NCI-H510A (cell line): Measurements from ENCODE around the gene MON2.
"Not testable (repeated sequence)": the region's sequence is repeated elsewhere in the genome, so short reads cannot be mapped to it uniquely, and the experiment has no call there.

Experiments used
- DNase-seq: peaks from one replicate; lab custom pipeline; 2025; lab: John Stamatoyannopoulos, UW

Gene MON2

DNA sequence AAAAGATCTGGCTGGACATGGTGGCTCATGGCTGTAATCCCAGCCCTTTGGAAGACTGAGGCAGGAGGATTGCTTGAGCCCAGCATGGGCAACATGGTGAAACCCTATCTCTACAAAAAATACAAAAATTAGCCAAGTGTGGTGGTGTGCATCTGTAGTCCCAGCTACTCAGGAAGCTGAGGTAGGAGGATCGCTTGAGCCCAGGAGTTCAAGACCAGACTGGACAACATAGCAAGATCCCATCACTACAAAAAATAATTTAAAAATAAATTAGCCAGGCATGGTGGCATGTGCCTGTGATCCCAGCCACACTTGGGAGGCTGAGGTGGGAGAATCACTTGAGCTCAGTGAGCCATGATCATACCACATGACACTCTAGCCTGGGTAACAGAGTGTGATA lies 92.7 kb downstream of the MON2 start:
- not testable (repeated sequence) for DNase-seq

DNA sequence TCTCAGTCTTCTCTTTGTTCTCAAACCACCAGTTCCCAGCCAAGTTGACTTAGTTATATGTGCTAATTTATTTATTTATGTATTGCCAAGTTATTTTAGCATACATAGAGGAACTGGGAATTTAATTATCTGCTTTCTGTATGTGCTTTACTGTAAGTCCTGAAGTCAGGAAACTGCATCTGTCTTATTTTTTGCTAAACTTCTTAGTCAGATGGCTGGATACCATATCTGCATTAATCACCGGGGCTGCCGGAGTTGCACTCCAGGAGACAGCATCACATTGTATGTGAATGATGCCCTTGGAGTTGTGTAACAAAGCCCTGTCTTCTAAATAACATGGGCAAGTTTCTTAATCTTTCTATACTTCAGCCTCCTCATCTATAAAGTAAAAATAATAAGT lies 96.2 kb downstream of the MON2 start:
- DNase-seq: no peak

DNA sequence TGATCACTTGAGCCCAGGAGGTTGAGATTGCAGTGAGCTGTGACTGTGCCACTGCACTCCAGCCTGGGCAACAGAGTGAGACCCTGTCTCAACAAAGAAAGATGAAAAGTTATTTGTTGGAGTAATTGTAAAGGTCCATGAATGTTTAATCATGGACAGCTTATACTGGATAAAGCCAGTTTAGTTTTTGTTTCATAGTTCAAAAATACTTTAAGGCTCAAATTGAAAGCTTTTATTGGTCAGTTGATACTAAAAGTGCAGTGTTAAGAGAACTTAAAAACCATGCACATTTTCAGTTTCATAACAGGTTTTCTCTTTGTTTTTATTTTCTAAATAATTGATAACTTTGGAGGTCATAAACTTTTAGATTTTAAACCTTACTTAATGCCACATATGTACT lies 108.4 kb downstream of the MON2 start:
- no peak for DNase-seq

DNA sequence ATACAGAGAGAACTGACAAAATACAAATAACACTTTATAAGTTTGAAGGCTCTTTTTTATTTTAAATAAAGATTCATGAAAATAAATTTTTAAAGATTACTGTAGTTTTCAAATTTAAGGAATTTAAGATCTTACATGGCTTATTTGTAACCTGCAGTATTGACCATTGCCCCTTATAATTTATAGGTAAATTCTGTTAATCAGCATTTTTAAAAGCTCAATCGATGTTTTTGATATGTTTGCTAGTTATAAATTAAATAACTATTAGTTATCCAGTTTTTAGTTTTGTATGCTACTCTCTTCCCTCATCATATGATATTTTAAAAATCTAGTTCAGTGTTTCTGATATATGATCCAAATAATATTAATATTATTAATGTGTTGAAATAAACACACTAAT lies 109.9 kb downstream of the MON2 start:
- DNase-seq: no peak

DNA sequence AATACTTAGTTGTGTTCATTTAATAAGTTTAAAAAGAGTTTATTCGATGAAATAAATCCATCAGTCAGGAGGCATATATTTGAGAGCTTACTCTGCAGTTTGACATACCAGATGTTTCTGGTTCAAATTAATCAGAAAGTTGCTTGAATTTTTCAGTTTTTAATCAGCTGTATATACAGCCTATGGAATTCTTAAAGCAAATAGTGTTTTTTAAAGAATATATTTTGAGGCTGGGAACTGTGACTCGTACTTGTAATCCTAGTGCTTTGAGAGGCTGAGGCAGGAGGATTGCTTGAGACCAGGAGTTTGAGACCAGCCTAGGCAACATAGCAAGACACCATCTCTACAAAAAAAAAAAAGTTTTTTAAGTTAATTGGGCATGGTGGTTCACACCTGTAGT lies 112.1 kb downstream of the MON2 start:
- no peak for DNase-seq

DNA sequence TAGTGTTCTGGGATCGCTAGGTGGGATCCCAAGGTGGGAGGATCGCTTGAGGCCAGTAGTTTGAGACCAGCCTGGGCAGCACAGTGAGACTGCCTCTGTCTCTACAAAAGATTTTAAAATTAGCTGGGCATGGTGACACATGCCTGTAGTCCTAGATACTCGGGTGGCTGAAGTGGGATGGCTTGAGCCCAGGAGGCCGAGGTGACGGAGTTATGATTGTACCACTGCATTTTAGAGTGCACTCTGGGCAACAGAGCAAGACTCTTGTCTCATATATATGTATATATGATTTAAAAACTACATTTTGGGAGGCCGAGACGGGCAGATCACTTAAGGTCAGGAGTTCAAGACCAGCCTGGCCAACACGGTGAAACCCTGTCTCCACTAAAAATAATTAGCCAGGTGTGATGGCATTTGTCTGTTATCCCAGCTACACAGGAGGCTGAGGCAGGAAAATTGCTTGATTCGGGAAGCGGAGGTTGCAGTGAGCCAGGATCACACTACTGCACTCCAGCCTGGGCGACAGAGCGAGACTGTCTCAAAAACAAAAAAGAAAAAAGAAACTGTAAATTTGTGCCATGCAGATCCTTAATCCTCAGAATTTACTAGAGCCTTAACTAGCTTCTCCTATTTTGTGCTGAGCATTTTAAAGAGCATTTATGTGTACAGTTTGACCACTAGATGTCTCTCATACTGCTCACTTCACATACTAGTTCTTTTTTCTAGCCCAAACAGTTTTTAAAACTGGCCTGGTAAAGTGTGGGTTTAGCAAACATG lies 114.8 kb downstream of the MON2 start:
- DNase-seq: peak; percentile 3

DNA sequence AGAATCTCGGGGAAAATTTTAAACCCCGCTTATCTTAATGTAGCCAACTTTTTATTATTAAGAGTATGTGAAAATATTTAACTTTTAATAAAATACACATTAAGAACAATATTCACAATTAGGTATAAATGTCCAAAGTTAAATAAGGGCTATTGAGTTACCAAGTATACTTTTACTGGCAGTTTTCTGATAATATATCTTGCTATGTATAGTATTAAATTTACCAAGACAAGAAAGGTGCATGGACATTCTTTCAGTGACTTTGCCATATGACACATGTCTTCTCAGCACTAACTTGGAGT lies 115.4 kb downstream of the MON2 start:
- DNase-seq: no peak

DNA sequence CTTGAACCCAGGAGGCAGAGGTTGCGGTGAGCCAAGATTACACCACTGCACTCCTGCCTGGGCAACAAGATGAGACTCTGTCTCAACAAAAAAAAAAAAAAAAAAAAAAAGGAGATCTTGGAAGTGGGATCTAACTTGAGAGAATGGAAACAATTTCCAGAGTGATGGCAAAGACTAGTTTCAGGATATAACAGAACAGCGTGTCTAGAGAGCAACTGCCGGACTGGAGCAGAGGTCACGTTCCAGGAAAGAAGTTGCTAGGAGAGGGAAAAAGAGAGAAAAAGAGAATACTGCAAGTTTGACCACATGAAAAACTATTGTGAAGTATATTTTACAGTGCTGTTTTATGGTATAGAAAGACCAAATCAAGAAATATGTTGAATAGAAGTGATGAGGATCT lies 118.0 kb downstream of the MON2 start:
- DNase-seq: no peak

DNA sequence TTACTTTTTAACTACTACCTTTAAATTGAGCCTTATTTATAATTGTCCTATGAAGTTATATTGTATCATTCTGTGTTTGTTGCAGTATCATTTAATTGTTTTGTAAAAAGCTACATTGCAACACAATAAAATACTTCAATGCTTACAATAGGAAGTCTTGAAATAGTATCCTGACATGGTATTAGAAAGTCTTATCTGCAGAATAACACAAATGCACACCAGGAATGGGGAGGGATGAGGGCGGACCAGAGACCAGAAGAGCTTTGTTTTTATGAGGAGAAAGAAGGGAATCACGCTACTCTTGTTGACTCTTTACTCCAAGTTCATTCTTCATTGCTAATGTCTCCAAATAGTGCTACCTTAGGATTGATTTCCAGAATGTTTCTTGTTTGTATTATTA lies 120.2 kb downstream of the MON2 start:
- DNase-seq: no peak

DNA sequence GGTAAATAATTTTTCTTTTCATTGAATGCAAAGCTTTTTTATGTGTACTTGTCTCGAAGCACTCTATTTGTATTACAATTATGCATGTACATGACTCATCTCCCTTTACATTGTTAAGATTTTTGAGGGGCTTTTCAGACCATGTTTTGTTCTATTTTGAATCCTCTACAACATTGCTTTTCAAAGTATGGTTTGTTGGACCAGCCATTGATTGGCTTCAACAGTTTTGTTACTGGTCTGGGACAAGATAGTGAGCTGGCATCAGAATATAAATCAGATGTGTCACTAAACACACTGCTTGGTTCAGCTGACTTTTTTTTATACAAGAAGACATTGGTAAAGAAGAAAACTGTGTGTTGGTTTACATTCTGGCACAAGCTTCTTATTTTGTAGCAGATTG lies 122.3 kb downstream of the MON2 start:
- no peak for DNase-seq

DNA sequence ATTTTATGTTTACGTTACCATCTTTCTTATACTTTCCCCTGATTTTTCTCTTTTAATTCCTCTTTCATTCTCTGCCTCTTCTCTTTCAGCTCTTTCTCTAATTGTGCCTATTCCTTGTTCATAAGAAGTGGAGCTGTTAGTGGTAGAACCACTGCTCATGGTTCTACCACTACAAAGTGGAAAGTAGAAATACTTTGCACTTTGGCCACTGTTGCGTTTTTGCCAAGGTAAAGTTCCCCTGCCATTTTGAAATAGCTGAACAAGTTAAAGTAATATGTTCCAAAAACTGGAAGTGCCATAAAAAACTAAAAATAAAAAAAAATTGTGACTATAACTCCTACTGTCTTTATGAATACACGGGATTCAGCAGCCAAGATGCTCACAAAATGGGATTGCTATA lies 130.6 kb downstream of the MON2 start:
- no peak for DNase-seq

DNA sequence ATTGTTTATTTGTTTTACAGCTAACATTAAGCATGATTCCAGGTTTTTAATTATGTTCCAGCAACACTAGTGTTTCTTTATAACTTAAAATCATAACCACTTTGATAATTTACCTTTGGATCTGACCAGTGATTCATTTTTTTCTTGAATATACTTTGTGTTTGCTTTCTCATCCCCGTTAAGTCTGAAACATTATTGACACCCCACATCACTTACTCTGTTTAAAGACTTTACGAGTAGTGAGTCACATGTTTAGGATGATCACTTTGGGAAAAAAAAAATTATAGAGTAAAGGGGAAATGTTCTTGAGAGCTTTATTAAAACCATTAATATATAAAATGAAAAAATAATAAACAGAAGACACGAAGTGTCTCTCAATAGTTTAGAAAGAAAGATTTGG lies 132.2 kb downstream of the MON2 start:
- DNase-seq: no peak

DNA sequence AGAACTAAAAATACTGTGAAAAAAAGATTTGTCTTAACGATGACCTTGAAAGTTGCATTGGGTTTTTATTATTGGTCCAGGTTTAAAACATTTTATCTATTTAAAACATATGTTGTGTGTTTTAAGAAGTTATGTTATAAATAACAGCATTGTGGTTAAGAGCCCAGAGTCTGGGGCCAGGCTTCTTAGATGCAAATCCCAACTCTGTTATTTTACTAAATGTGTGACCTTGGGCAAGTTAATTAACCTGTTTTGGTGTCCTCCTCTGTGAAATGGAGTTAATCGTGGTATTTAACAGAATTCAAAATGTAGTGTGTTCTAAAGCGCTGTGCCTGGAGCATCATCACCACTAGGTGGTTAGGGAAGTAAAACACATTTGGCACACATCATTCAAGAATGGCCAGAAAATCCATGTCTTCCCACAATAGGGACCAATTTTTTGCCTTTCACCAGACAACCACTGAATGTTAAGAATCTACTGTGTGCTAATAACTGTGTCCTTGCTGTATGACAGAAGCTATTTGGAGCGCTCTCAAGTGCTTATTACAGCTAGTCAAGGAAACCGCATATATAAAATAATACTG lies 133.3 kb downstream of the MON2 start:
- DNase-seq: no peak

DNA sequence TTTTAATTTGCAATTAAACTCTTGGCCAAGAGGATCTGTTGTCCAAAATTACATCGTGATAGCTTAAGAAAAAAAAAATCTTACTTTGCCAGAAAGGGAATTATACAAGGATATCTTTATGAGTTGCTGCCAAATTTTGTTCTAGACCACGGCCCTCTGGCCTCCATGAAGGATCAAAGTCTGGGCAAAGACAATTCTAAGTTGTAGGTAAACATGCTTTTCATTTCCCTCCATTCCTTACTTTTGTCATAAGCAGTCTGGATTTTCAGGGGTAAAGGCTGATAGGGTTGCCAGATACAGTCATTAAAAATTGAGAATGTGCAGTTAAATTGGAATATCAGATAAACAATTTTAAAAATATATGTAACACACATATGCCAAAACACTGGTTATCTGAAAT lies 135.1 kb downstream of the MON2 start:
- no peak for DNase-seq

DNA sequence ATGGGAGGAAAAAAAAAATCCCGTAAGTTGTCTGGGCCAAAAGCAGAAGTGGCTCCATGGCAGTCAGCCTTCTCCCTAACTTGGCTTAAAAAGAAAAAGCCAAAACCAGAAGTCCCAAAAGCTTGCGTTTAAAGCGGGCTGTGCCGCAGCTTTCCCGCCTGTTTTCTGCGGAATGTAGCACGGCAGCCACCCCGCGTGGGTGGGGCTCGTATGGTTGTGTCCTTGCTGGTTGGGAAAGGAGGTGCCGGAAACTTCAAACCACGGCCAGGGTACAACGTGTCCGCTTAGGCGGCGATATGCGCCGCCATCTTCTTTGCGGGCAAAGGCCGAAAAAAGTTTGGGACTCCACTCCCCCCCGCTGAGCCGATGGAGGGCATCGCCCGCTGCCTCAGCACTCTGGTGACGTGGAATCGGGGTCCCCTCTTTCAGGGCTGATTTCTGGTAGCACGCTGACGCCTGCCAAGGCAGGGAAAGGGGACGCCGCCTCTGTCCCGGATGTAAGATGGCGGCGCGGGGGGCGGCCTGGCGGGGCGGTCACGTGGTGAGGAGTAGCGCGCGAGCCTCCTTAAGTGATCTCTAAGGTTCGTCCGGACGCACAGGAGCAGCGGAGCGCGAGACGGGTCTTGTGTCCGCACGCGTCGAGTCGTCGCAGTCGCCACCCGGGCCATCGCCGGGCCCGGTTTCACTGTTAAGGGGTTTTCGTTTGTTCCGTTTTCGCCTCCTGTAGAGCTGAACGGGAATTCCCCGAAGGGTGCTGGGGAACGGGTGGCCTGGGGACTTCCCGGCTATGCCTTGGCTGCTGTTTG lies 135.8 kb downstream of the MON2 start:
- peak; percentile 94 for DNase-seq

DNA sequence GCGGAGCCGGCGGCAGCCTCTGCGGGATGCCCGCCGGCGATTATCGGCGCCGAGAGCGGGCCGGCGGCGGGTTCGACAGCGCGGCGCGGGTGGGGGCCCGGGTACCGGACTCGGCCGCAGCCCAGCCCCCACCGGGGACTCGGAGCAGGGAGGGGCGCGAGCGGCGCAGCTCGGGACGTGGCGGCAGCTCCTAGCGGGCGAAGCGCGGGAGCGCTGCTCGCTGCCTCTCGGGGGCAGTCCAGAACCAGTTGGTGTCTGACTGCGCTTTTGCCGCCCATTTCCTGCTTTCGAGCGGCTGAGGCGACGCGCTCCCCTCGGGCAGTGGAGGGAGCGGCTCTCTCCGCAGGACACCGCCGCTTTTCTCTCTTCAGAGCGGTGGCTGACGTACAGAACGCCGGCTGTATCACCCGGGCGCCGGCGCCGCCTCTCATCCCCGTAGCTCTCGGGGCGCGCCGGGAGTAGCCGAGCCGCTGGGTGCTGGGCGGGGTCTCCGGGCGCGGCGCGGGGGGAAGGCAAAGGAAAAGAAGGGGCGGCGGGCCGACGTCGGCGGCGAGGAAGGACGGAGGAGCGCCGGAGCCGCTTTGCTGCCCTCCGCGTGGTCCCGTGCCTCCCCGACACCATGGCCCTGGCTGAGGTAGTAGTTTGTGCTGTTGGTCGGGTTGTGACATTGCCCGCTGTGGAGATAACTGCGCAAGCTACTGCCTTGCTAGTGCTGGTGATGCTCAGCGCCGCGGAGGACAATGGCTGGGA lies 136.6 kb downstream of the MON2 start:
- peak; percentile 88 for DNase-seq

DNA sequence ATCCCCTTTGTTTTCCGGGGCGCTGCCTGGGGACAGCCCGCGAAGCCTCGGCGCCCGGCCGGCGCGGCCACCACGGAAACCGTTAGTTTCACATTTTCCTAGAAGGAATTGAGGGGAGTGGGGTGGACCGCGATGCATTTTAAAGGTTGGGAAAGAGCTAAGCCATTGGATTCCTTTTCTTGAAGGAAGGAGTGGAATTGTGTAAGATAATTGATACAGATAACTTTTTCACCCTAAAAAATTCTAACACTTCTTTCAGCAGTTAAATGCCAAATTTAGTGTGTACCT lies 137.1 kb downstream of the MON2 start:
- no peak for DNase-seq

DNA sequence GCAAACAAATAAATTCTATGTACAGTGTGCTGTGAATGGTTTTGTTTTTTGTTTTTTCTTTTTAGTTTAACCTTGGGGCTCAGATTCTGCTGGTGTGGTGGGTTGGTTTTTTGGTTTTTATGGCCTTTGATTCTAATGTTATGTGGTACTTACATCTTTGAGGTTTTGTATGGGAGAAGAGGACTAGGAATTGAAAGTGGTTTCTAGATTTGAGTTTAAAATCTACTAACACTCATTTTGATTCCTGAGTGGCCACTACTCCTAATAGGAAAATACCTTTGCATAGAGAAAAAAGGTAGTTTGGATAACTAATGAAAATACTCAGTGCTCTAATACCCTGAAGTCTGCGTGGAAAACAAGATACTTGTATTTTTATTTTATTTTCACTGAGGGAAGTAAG lies 137.7 kb downstream of the MON2 start:
- DNase-seq: no peak

DNA sequence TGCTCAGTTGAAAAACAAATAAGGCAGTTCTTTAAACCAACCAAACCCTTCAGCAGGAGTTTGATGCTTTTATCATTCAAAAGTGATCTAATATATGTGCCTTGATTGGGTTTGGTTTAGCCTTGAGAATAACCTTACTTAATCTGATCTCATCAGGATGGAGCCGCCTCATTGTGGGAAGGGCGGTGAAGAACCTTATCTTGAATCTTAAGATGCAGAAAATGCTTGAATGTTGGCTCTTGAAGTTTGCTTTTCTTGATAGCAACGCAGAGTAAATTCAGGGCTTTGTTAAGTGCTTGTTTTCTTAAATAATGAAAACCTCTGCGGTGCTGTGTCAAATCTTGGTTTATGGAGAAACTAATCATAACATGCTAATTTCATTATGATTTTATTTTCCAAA lies 138.2 kb downstream of the MON2 start:
- DNase-seq: no peak

DNA sequence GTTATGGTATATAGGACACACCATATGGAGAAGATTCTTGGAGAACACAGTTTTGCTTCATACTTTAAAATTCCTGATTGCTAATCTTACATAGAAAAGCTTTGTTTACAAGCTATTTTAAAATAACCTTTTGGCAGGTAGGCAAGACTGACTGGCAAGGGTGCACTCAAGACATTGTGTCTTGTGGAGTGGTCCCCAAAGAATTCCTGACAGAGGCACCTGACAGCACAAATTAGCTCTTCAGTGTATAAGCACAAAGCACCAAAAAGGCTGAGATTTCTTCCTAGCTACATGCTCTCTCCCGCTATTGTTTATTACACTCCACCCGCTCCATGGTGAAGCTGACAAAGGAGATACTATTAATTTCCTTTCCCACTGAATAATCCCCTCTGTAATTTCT lies 139.4 kb downstream of the MON2 start:
- no peak for DNase-seq

DNA sequence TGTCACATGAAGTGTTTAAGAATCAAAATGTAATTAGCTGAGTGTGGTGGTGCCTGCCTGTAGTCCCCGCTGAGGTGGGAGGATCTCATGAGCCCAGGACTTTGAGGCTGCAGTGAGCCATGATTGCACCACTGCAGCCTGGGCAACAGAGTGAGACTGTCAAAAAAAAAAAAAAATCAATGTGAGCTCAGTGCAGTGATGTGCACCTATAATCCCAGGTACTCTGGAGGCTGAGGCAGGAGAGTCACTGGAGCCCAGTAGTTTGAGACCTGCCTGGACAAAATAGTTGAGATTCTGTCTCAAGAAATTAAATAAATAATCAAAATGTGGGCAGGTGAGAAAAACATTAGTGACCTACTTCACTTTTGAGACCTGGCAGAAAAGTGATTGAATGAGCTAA lies 140.0 kb downstream of the MON2 start:
- no peak for DNase-seq

DNA sequence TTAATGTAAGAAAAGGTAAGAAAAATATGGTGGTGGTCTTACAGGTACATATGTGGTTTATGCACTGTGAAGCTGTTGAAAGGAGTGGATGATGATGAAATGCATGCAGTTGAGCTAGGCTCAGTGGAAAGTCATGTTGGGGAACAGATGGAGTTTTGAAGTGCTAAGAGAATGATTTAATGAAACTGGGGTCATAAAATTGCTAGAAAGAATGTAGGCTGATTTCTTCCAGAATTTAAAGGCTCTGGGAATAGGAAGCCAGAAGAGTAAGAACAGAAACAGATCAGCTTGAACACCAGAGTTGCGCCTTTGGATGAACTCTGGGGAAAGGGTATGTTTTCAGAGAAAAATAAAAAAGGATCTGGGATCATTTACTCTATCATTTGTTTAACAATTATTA lies 146.5 kb downstream of the MON2 start:
- no peak for DNase-seq

DNA sequence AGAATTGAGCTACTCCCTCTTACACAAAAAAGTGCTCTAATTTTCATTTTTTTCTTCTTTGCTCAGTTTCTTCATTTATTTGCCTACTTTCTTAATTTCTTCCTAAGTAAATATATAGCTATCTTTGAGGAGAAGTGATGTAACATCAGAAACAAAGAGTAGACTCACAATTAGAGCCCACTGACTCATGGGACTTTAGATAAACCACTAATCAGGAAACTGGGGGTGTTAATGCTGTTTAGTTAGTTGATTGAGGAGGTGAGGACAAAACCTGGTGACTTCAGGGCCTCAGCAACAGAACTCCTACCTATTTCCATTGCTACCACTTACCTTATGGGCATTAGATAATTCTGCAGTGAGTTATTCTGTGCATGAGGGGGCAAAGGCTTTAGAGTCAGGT lies 151.7 kb downstream of the MON2 start:
- no peak for DNase-seq
